Right atrium auricular region (tissue), 2 donors: Measurements from ENCODE around the gene PADI6. TPM values are rescaled to one million over a fixed set of nuclear protein-coding genes. Genes with fewer than 3 reads are reported as not detected.

ENCODE experiments used
- DNase-seq: peaks from one replicate; pipeline ENCODE4 v3.0.0-alpha.2; 2019; ENCODE audit warnings: low spot score
- H3K27ac ChIP-seq, 2 donors: fragments of 200-600 bp; sonication (generic); 1 replicate in 1 of 2; 2 replicates in 1 of 2; pipeline ENCODE4 v1.5.1; 2016 to 2019
- H3K27me3 ChIP-seq, 2 donors: fragments of 200-600 bp; sonication (generic); one replicate each; pipeline versions ENCODE4 v1.5.1 to v1.6.0; 2017 to 2019
- H3K36me3 ChIP-seq: fragments of 200-600 bp; sonication (generic); one replicate; pipeline ENCODE4 v1.5.1; 2016
- H3K4me1 ChIP-seq, 2 donors: fragments of 200-600 bp; sonication (generic); one replicate each; pipeline versions ENCODE4 v1.5.1 to v1.6.0; 2017 to 2019
- H3K4me3 ChIP-seq, 2 donors: fragments of 200-600 bp; sonication (generic); 1 replicate in 1 of 2; 2 replicates in 1 of 2; pipeline ENCODE4 v1.5.1; 2017 to 2019; ENCODE audit warnings: mild to moderate bottlenecking in 1 of 2, moderate library complexity in 1 of 2
- H3K9me3 ChIP-seq, 2 donors: fragments of 200-600 bp; sonication (generic); one replicate each; pipeline ENCODE4 v1.5.1; 2019
- CTCF ChIP-seq, 2 donors: fragments of 200-600 bp; sonication (generic); IDR thresholded peaks; one replicate each; pipeline ENCODE4 v1.5.1; 2019; ENCODE audit warnings: antibody characterized with exemption in 2 of 2
- total RNA-seq, 2 donors: library from RNA; depleted of rRNA; stranded (reverse); fragments of >200 nt; gene quantifications; one replicate each; pipeline ENCODE4 v1.1.0, GENCODE V29; 2016

Gene PADI6
- total RNA-seq, 2 donors from 2014 or later = not detected

- Histone ChIP-seq H3K9me3 (no peaks in the 10 kb centered on the region), H3K27me3 (no peaks in the 10 kb centered on the region), H3K4me1 (peaks cover 0 to 14% of the 10 kb centered on the region in 2 donors), H3K27ac (no peak overlapping the region), H3K36me3 (no peaks in the 10 kb centered on the region), H3K4me3 (no peak overlapping the region)
- TF ChIP-seq CTCF (IDR thresholded peaks at IDR 0.05) = no peak
- DNase-seq = no peak
Measured at GRCh38 chr1:17441993-17442357, 70.0 kb downstream of the PADI6 start.

GRCh38 chr1:17442841-17443240 is 70.8 kb downstream of the PADI6 start:
- H3K36me3 ChIP-seq = no peaks in the 10 kb centered on the region
- H3K27me3 ChIP-seq = no peaks in the 10 kb centered on the region
- H3K4me3 ChIP-seq = no peak overlapping the region
- no peak overlapping the region for H3K27ac ChIP-seq
- no peak for TF ChIP-seq CTCF (IDR thresholded peaks at IDR 0.05)
- H3K9me3 ChIP-seq = no peaks in the 10 kb centered on the region
- peaks cover 0 to 10% of the 10 kb centered on the region in 2 donors for H3K4me1 ChIP-seq
- DNase-seq = no peak

DNA sequence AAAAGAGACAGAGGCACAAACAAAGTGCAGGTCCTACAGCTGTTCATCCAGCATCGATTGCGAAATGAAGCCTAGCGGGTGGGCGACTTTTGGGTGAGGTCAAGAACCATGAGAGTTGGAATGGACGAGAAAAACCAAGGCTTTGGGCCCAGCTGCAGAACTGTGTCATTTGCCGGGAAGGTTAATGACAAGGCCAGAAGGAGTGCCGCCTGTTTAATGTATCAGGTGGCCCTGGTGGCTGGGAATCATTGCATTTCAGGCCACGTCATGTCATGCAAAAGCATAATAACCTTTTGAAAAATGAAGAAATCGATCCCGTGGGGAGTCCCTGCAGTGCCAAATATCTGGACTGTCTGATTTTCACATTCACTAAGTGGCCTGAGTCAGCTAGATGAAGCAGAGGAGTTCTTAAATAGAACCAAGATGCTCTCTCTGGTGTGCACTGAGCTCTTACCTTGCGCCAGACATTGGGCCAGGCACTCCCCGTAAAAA is 75.6 kb downstream of the PADI6 start:
- Histone ChIP-seq H3K4me1 (no peaks in the 10 kb centered on the region), H3K27me3 (no peaks in the 10 kb centered on the region), H3K27ac (no peak overlapping the region), H3K36me3 (no peaks in the 10 kb centered on the region), H3K4me3 (no peak overlapping the region), H3K9me3 (no peaks in the 10 kb centered on the region)
- no peak for DNase-seq
- TF ChIP-seq CTCF (IDR thresholded peaks at IDR 0.05) = no peak

Other genes with a start within 250 kb of the PADI6 start
- not detected for gene PADI1, start 167.1 kb upstream of the PADI6 start, total RNA-seq
- not detected for gene PADI3, start 123.1 kb upstream of the PADI6 start, total RNA-seq
- under 1 TPM; 0.19 to 0.31 TPM for gene PADI4, start 64.0 kb upstream of the PADI6 start, total RNA-seq
- gene RCC2, start 67.5 kb downstream of the PADI6 start, total RNA-seq = 10 to 100 TPM in 1 of 2 donors, 1 to 10 TPM in 1; 9.1 to 11.2 TPM
- 10 to 100 TPM; 49.3 to 52.2 TPM for gene ARHGEF10L, start 167.5 kb downstream of the PADI6 start, total RNA-seq